HepG2 (cell line): Measurements from ENCODE around the gene COL13A1. TPM values are rescaled to one million over a fixed set of nuclear protein-coding genes. Genes with fewer than 3 reads are reported as not detected.

Experiments used
- CERS6 ChIP-seq: sonication (generic); formaldehyde crosslinking; IDR thresholded peaks from 2 replicates; pipeline ENCODE4 v1.5.0; 2020; ENCODE audit warnings: missing genetic modification reagents
- MIER3 ChIP-seq: IDR thresholded peaks from 2 replicates; pipeline ENCODE4 v1.6.1; 2016; ENCODE audit warnings: missing compliant biosample characterization, borderline replicate concordance
- PBX3 ChIP-seq: sonication (generic); formaldehyde crosslinking; IDR thresholded peaks from 2 replicates; pipeline ENCODE4 v1.8.1; 2023; ENCODE audit warnings: missing genetic modification reagents, inconsistent platforms, borderline replicate concordance
- PRDM15 ChIP-seq: sonication (generic); formaldehyde crosslinking; IDR thresholded peaks from 2 replicates; pipeline ENCODE4 v1.4.0; 2020; ENCODE audit warnings: missing genetic modification reagents
- SIN3B ChIP-seq: fragments of 150-350 bp; IDR thresholded peaks from 2 replicates; pipeline ENCODE4 v1.6.1; 2014; ENCODE audit warnings: low read length
- SRF ChIP-seq: IDR thresholded peaks from 2 replicates; pipeline ENCODE4 v1.6.1; 2011; ENCODE audit warnings: mild to moderate bottlenecking, low read depth, low read length, moderate library complexity
- ZFP1 ChIP-seq: IDR thresholded peaks from 2 replicates; pipeline ENCODE4 v1.6.1; 2016
- ZNF616 ChIP-seq: sonication (generic); formaldehyde crosslinking; IDR thresholded peaks from 2 replicates; pipeline ENCODE4 v1.5.0; 2020; ENCODE audit warnings: low read depth, mild to moderate bottlenecking, missing genetic modification reagents
- ZNF672 ChIP-seq: sonication (generic); formaldehyde crosslinking; IDR thresholded peaks from 2 replicates; pipeline ENCODE4 v1.8.1; 2022; ENCODE audit warnings: missing genetic modification reagents
- ZNF792 ChIP-seq: IDR thresholded peaks from 2 replicates; pipeline ENCODE4 v1.6.1; 2016
- polyA plus RNA-seq, 8 experiments: library from polyadenylated mRNA; depleted of rRNA in 3 of 8; stranded (reverse) in 7 of 8; unstranded in 1 of 8; fragments of >200 nt; fragmentation: Illumina TruSeq in 4 of 8; extraction: Trizol in 4 of 8; gene quantifications; 2 replicates each; pipeline versions ENCODE4 v1.2.1 to v1.2.3, GENCODE V29; 2011 to 2016; ENCODE audit warnings: low read depth in 4 of 8, missing spikeins in 1 of 8, mixed read lengths in 1 of 8; ENCODE audit not compliant: insufficient read depth in 1 of 8
- total RNA-seq, 5 experiments: library from RNA; depleted of rRNA; stranded (reverse); fragments of >200 nt; fragmentation: Illumina TruSeq; extraction: Trizol; gene quantifications; 2 replicates each; pipeline ENCODE4 v1.2.3, GENCODE V29; 2016; ENCODE audit warnings: low read depth in 1 of 5

The COL13A1 gene
- total and polyA plus RNA-seq, 2 of the 13 experiments (the other 11 are each of a cell fraction or from before 2014, with no cell fraction given): 0.07 TPM; not detected in 1

GRCh38 chr10:69876286-69876685 is 74.6 kb downstream of the COL13A1 start (continued):
- no peak for TF ChIP-seq SRF
- no peak for TF ChIP-seq ZNF672 (CRISPR knock-in tag)
- no peak for TF ChIP-seq ZNF792 (CRISPR knock-in tag)
- no peak for TF ChIP-seq SIN3B
- TF ChIP-seq PRDM15 (CRISPR knock-in tag): no peak
- no peak for TF ChIP-seq ZNF616
- no peak for TF ChIP-seq ZFP1 (CRISPR knock-in tag)
- no peak for TF ChIP-seq CERS6
- no peak for TF ChIP-seq PBX3 (CRISPR knock-in tag)
- no peak for TF ChIP-seq MIER3 (CRISPR knock-in tag)
- TF ChIP-seq, all 625 proteins: peak for 0
